Ishikawa (cell line): ENCODE data around the gene C2CD3.

Experiments
- CEBPB ChIP-seq: IDR thresholded peaks from 2 replicates; pipeline ENCODE4 v1.6.1; 2012
- NFIC ChIP-seq: IDR thresholded peaks from 2 replicates; pipeline ENCODE4 v1.6.1; 2012
- TEAD4 ChIP-seq: IDR thresholded peaks from 2 replicates; pipeline ENCODE4 v1.6.1; 2012
- USF1 ChIP-seq: IDR thresholded peaks from 2 replicates; pipeline ENCODE4 v1.6.1; 2012
- TF ChIP-seq, protein P1 (sequence below): IDR thresholded peaks from 2 replicates; pipeline ENCODE4 v1.6.1; 2012; ENCODE audit warnings: low read depth, mild to moderate bottlenecking
- TF ChIP-seq, protein P2 (sequence below): IDR thresholded peaks from 2 replicates; pipeline ENCODE4 v1.6.1; 2012

DNA sequence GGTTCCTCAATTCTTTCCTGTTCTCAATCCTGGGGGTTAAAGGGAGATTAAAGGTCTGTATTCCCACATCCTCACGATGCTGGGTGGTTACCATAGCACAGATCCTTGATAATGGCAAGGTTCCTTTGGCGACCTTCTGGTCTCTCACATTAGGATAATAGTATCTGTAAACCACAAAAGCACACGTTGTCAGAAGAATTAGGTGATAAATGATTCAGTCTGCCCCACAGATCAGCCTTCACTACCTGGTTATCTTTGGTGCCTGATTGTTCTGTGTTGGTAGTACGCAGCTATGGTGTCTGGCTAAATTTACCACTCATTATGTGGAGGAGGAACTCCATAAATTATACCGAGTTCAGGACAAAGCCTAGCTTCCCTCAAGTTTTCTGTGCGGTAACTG, 78.4 kb downstream of the C2CD3 start:
- TF ChIP-seq NFIC, result no peak
- TF ChIP-seq CEBPB, result no peak
- TF ChIP-seq, protein P1, sequence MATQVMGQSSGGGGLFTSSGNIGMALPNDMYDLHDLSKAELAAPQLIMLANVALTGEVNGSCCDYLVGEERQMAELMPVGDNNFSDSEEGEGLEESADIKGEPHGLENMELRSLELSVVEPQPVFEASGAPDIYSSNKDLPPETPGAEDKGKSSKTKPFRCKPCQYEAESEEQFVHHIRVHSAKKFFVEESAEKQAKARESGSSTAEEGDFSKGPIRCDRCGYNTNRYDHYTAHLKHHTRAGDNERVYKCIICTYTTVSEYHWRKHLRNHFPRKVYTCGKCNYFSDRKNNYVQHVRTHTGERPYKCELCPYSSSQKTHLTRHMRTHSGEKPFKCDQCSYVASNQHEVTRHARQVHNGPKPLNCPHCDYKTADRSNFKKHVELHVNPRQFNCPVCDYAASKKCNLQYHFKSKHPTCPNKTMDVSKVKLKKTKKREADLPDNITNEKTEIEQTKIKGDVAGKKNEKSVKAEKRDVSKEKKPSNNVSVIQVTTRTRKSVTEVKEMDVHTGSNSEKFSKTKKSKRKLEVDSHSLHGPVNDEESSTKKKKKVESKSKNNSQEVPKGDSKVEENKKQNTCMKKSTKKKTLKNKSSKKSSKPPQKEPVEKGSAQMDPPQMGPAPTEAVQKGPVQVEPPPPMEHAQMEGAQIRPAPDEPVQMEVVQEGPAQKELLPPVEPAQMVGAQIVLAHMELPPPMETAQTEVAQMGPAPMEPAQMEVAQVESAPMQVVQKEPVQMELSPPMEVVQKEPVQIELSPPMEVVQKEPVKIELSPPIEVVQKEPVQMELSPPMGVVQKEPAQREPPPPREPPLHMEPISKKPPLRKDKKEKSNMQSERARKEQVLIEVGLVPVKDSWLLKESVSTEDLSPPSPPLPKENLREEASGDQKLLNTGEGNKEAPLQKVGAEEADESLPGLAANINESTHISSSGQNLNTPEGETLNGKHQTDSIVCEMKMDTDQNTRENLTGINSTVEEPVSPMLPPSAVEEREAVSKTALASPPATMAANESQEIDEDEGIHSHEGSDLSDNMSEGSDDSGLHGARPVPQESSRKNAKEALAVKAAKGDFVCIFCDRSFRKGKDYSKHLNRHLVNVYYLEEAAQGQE, result no peak
- no peak for TF ChIP-seq USF1
- TF ChIP-seq TEAD4, result no peak
- TF ChIP-seq, protein P2, sequence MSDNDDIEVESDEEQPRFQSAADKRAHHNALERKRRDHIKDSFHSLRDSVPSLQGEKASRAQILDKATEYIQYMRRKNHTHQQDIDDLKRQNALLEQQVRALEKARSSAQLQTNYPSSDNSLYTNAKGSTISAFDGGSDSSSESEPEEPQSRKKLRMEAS, result no peak
